D721Med (cell line): ENCODE measurements around the gene IRGC.

Experiments used
- DNase-seq: peaks from one replicate; pipeline ENCODE4 v3.0.0; 2011; ENCODE audit warnings: low spot score; ENCODE audit not compliant: insufficient read length
- FAIRE-seq: peaks from 2 replicates; lab custom pipeline; 2011; peaks lifted over from hg19 to GRCh38; lab: Jason Lieb, UNC
- CTCF ChIP-seq: IDR thresholded peaks from 2 replicates; pipeline ENCODE4 v1.5.1; 2012; ENCODE audit warnings: mild to moderate bottlenecking, control low read depth; ENCODE audit not compliant: insufficient read depth; ENCODE audit errors: missing control alignments

Gene IRGC

GRCh38 chr19:43729919-43730318 is 14.0 kb downstream of the IRGC start:
- FAIRE-seq (no peak), DNase-seq (no peak)
- no peak for TF ChIP-seq CTCF

GRCh38 chr19:43731346-43731745 is 15.5 kb downstream of the IRGC start:
- no peak for TF ChIP-seq CTCF
- FAIRE-seq (no peak), DNase-seq (no peak)

- FAIRE-seq (no peak), DNase-seq (no peak)
Measured at GRCh38 chr19:43731846-43732245, 16.0 kb downstream of the IRGC start.

GRCh38 chr19:43735013-43735412 is 19.1 kb downstream of the IRGC start:
- TF ChIP-seq CTCF: no peak
- FAIRE-seq: no peak
- DNase-seq: no peak

More at GRCh38 chr19:43731846-43732245, 16.0 kb downstream of the IRGC start:
- TF ChIP-seq CTCF: no peak

- no peak for TF ChIP-seq CTCF
- DNase-seq (no peak), FAIRE-seq (no peak)
Measured at GRCh38 chr19:43735957-43736356, 20.1 kb downstream of the IRGC start.

GRCh38 chr19:43738780-43739211 is 22.9 kb downstream of the IRGC start:
- DNase-seq (no peak), FAIRE-seq (no peak)
- no peak for TF ChIP-seq CTCF

GRCh38 chr19:43739439-43740235 is 23.8 kb downstream of the IRGC start:
- FAIRE-seq (no peak), DNase-seq (no peak)
- TF ChIP-seq CTCF: no peak
